Breast epithelium (tissue), 3 donors: ENCODE results near the gene GMFB.

ENCODE experiments used
- POLR2A ChIP-seq: fragments of 450-650 bp; IDR thresholded peaks from one replicate; pipeline ENCODE4 v1.6.1; 2016; ENCODE audit warnings: antibody characterized with exemption, mild to moderate bottlenecking, moderate library complexity
- POLR2AphosphoS5 ChIP-seq, 3 donors: sonication (generic); formaldehyde crosslinking; IDR thresholded peaks; one replicate each; pipeline ENCODE4 v1.6.1; 2017; ENCODE audit warnings: antibody characterized with exemption in 3 of 3
- TF ChIP-seq, protein P1 (sequence below), 3 donors: fragments of 450-650 bp; IDR thresholded peaks; one replicate each; pipeline ENCODE4 v1.5.1; 2016 to 2017; ENCODE audit warnings: antibody characterized with exemption in 3 of 3, mild to moderate bottlenecking in 3 of 3, moderate library complexity in 3 of 3

DNA sequence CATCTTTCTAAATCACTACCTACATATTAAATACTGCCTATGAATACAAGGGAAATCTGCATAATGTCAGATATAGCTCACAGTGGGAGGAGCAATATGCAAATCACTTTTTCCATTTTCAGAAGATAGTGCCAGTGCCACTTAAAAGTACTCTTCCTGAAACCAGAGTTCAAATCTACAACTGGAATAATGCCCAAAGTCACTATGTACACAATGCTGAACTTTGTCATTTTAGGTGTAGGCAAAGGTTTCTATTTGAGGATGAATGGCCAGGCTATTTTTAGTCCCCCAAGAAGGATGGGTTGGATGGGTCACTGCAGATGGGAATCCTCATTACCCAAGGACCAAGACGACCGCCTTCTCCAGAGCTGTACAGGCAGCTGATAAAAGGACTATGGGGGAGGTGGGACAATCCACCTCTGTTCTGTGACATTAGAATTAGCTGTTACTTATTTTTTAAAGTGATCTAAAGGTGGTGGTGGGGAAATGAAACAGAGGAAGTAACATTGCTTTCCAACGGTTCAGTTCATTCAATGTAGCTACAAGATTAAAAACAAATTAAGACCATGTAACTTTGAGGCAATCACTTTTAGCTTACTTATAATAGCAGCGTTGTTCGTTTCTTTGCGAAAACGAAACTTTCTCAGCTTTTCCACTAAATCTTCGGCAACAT, 5.6 kb downstream of the GMFB start:
- TF ChIP-seq, protein P1, sequence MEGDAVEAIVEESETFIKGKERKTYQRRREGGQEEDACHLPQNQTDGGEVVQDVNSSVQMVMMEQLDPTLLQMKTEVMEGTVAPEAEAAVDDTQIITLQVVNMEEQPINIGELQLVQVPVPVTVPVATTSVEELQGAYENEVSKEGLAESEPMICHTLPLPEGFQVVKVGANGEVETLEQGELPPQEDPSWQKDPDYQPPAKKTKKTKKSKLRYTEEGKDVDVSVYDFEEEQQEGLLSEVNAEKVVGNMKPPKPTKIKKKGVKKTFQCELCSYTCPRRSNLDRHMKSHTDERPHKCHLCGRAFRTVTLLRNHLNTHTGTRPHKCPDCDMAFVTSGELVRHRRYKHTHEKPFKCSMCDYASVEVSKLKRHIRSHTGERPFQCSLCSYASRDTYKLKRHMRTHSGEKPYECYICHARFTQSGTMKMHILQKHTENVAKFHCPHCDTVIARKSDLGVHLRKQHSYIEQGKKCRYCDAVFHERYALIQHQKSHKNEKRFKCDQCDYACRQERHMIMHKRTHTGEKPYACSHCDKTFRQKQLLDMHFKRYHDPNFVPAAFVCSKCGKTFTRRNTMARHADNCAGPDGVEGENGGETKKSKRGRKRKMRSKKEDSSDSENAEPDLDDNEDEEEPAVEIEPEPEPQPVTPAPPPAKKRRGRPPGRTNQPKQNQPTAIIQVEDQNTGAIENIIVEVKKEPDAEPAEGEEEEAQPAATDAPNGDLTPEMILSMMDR (IDR thresholded peaks at IDR 0.05) = no peak
- no peak for TF ChIP-seq POLR2AphosphoS5 (IDR thresholded peaks at IDR 0.05)
- no peak for TF ChIP-seq POLR2A
